ENCODE data around the gene CHST11. TPM values are rescaled to one million over a fixed set of nuclear protein-coding genes. Genes with fewer than 3 reads are reported as not detected.

Gene CHST11
- total and polyA plus RNA-seq, 7 experiments from 2014 or later = 23.4 to 74.3 (median 32.0) TPM

GRCh38 chr12:104581005-104581570 lies 124.3 kb downstream of the CHST11 start:
- no peak overlapping the region for H3K27ac ChIP-seq (ENCODE audit: low read depth, low read length)
- H3K27me3 ChIP-seq (ENCODE audit: control insufficient read depth in 2 of 2, insufficient read depth in 2 of 2, low read length in 2 of 2) = no peaks in the 10 kb centered on the region
- Mint-ChIP-seq H3K9me3 (no peaks in the 10 kb centered on the region), H3K36me3 (peaks cover 0 to 12% (median 8%) of the 10 kb centered on the region in 5 donors), H3K27ac (peak overlapping the region in 2 of 9 donors; percentile 43 to 73), H3K4me3 (peak overlapping the region in 1 of 10 donors; percentile 56), H3K4me1 (peaks cover 35 to 93% (median 62%) of the 10 kb centered on the region in 7 donors), H3K27me3 (no peaks in the 10 kb centered on the region)
- DNase-seq (no peak), ATAC-seq (no peak)
- H3K4me3 ChIP-seq (ENCODE audit: low read length) = no peak overlapping the region
- H3K4me1 ChIP-seq (ENCODE audit: control insufficient read depth in 2 of 2, insufficient read depth in 2 of 2, low read length in 2 of 2) = peaks cover 0 to 13% of the 10 kb centered on the region in 2 donors
- ChIA-PET POLR2A (no interaction called here), CTCF (no interaction called here)
- H3K36me3 ChIP-seq (ENCODE audit: control insufficient read depth in 2 of 3, insufficient read depth in 3 of 3, low read length in 3 of 3) = no peaks in the 10 kb centered on the region
- no peaks in the 10 kb centered on the region for H3K9me3 ChIP-seq (ENCODE audit: control insufficient read depth in 2 of 3, low read length in 3 of 3)
- intact Hi-C loops (cut with micrococcal nuclease) = no loop called here

GRCh38 chr12:104582739-104583138 lies 126.0 kb downstream of the CHST11 start:
- H3K36me3 Mint-ChIP-seq = peaks cover 0 to 10% (median 9%) of the 10 kb centered on the region in 5 donors
- intact Hi-C loops (cut with micrococcal nuclease) = loop anchor here in 1 of 2 donors (2.0 kb wide), 1 partner anchor 126 kb away; the partner anchor contains the start of gene CHST11
- Histone ChIP-seq H3K27ac (ENCODE audit: low read depth, low read length) (no peak overlapping the region), H3K27me3 (ENCODE audit: control insufficient read depth in 2 of 2, insufficient read depth in 2 of 2, low read length in 2 of 2) (no peaks in the 10 kb centered on the region), H3K9me3 (ENCODE audit: control insufficient read depth in 2 of 3, low read length in 3 of 3) (no peaks in the 10 kb centered on the region), H3K36me3 (ENCODE audit: control insufficient read depth in 2 of 3, insufficient read depth in 3 of 3, low read length in 3 of 3) (no peaks in the 10 kb centered on the region), H3K4me1 (ENCODE audit: control insufficient read depth in 2 of 2, insufficient read depth in 2 of 2, low read length in 2 of 2) (peaks cover 0 to 6% of the 10 kb centered on the region in 2 donors), H3K4me3 (ENCODE audit: low read length) (no peak overlapping the region)
- DNase-seq = peak in 2 of 9 donors; percentile 9
- H3K27me3 Mint-ChIP-seq = no peaks in the 10 kb centered on the region
- H3K9me3 Mint-ChIP-seq = no peaks in the 10 kb centered on the region
- peak; percentile 34 for ATAC-seq
- ChIA-PET POLR2A (no interaction called here), CTCF (no interaction called here)
- peak overlapping the region in 5 of 9 donors; percentile 3 to 39 (median 19) for H3K27ac Mint-ChIP-seq
- H3K4me1 Mint-ChIP-seq = peaks cover 31 to 84% (median 56%) of the 10 kb centered on the region in 7 donors
- H3K4me3 Mint-ChIP-seq = no peak overlapping the region

GRCh38 chr12:104583301-104583700 lies 126.6 kb downstream of the CHST11 start:
- Histone ChIP-seq H3K9me3 (ENCODE audit: control insufficient read depth in 2 of 3, low read length in 3 of 3) (no peaks in the 10 kb centered on the region), H3K27ac (ENCODE audit: low read depth, low read length) (no peak overlapping the region), H3K4me1 (ENCODE audit: control insufficient read depth in 2 of 2, insufficient read depth in 2 of 2, low read length in 2 of 2) (peaks cover 0 to 4% of the 10 kb centered on the region in 2 donors), H3K27me3 (ENCODE audit: control insufficient read depth in 2 of 2, insufficient read depth in 2 of 2, low read length in 2 of 2) (no peaks in the 10 kb centered on the region), H3K36me3 (ENCODE audit: control insufficient read depth in 2 of 3, insufficient read depth in 3 of 3, low read length in 3 of 3) (no peaks in the 10 kb centered on the region), H3K4me3 (ENCODE audit: low read length) (no peak overlapping the region)
- ChIA-PET CTCF (no interaction called here), POLR2A (no interaction called here)
- H3K27ac Mint-ChIP-seq = peak overlapping the region in 1 of 9 donors; percentile 38
- ATAC-seq (no peak), DNase-seq (no peak)
- peaks cover 26 to 82% (median 51%) of the 10 kb centered on the region in 7 donors for H3K4me1 Mint-ChIP-seq
- intact Hi-C loops (cut with micrococcal nuclease) = loop anchor here in 1 of 2 donors (2.0 kb wide), 1 partner anchor 126 kb away; the partner anchor contains the start of gene CHST11
- H3K4me3 Mint-ChIP-seq = no peak overlapping the region
- no peaks in the 10 kb centered on the region for H3K27me3 Mint-ChIP-seq
- no peaks in the 10 kb centered on the region for H3K9me3 Mint-ChIP-seq
- H3K36me3 Mint-ChIP-seq = peaks cover 0 to 10% (median 9%) of the 10 kb centered on the region in 5 donors

- intact Hi-C loops (cut with micrococcal nuclease) = no loop called here
- ChIA-PET CTCF (no interaction called here), POLR2A (no interaction called here)
- Mint-ChIP-seq H3K36me3 (peaks cover 0 to 22% (median 15%) of the 10 kb centered on the region in 5 donors), H3K4me1 (peaks cover 20 to 71% (median 44%) of the 10 kb centered on the region in 7 donors), H3K4me3 (no peak overlapping the region), H3K9me3 (peaks cover 0 to 4% (median 0%) of the 10 kb centered on the region in 11 donors), H3K27ac (peak overlapping the region in 3 of 9 donors; percentile 13 to 36 (median 18)), H3K27me3 (no peaks in the 10 kb centered on the region)
- Histone ChIP-seq H3K9me3 (ENCODE audit: control insufficient read depth in 2 of 3, low read length in 3 of 3) (no peaks in the 10 kb centered on the region), H3K27me3 (ENCODE audit: control insufficient read depth in 2 of 2, insufficient read depth in 2 of 2, low read length in 2 of 2) (no peaks in the 10 kb centered on the region), H3K4me1 (ENCODE audit: control insufficient read depth in 2 of 2, insufficient read depth in 2 of 2, low read length in 2 of 2) (no peaks in the 10 kb centered on the region), H3K36me3 (ENCODE audit: control insufficient read depth in 2 of 3, insufficient read depth in 3 of 3, low read length in 3 of 3) (no peaks in the 10 kb centered on the region), H3K4me3 (ENCODE audit: low read length) (no peak overlapping the region), H3K27ac (ENCODE audit: low read depth, low read length) (no peak overlapping the region)
- DNase-seq = no peak
- no peak for ATAC-seq
Observed at GRCh38 chr12:104585448-104586055, 128.8 kb downstream of the CHST11 start.

GRCh38 chr12:104586351-104586919 lies 129.7 kb downstream of the CHST11 start:
- H3K4me3 Mint-ChIP-seq = no peak overlapping the region
- Histone ChIP-seq H3K4me3 (ENCODE audit: low read length) (no peak overlapping the region), H3K27ac (ENCODE audit: low read depth, low read length) (no peak overlapping the region), H3K27me3 (ENCODE audit: control insufficient read depth in 2 of 2, insufficient read depth in 2 of 2, low read length in 2 of 2) (no peaks in the 10 kb centered on the region), H3K36me3 (ENCODE audit: control insufficient read depth in 2 of 3, insufficient read depth in 3 of 3, low read length in 3 of 3) (no peaks in the 10 kb centered on the region), H3K4me1 (ENCODE audit: control insufficient read depth in 2 of 2, insufficient read depth in 2 of 2, low read length in 2 of 2) (no peaks in the 10 kb centered on the region), H3K9me3 (ENCODE audit: control insufficient read depth in 2 of 3, low read length in 3 of 3) (no peaks in the 10 kb centered on the region)
- peaks cover 0 to 4% (median 0%) of the 10 kb centered on the region in 11 donors for H3K9me3 Mint-ChIP-seq
- ATAC-seq = no peak
- intact Hi-C loops (cut with micrococcal nuclease) = no loop called here
- H3K4me1 Mint-ChIP-seq = peaks cover 21 to 68% (median 43%) of the 10 kb centered on the region in 7 donors
- no peak for DNase-seq
- no peaks in the 10 kb centered on the region for H3K27me3 Mint-ChIP-seq
- CTCF ChIA-PET = no interaction called here
- no peak overlapping the region for H3K27ac Mint-ChIP-seq
- POLR2A ChIA-PET = no interaction called here
- H3K36me3 Mint-ChIP-seq = peaks cover 4 to 27% (median 21%) of the 10 kb centered on the region in 5 donors

- no peak for ATAC-seq
- H3K9me3 Mint-ChIP-seq = peaks cover 0 to 4% (median 0%) of the 10 kb centered on the region in 11 donors
- DNase-seq = no peak
- peak overlapping the region in 1 of 9 donors; percentile 84 for H3K27ac Mint-ChIP-seq
- H3K27me3 ChIP-seq (ENCODE audit: control insufficient read depth in 2 of 2, insufficient read depth in 2 of 2, low read length in 2 of 2) = no peaks in the 10 kb centered on the region
- no peak overlapping the region for H3K4me3 Mint-ChIP-seq
- no peaks in the 10 kb centered on the region for H3K4me1 ChIP-seq (ENCODE audit: control insufficient read depth in 2 of 2, insufficient read depth in 2 of 2, low read length in 2 of 2)
- H3K9me3 ChIP-seq (ENCODE audit: control insufficient read depth in 2 of 3, low read length in 3 of 3) = no peaks in the 10 kb centered on the region
- peaks cover 4 to 34% (median 21%) of the 10 kb centered on the region in 5 donors for H3K36me3 Mint-ChIP-seq
- intact Hi-C loops (cut with micrococcal nuclease) = no loop called here
- no peak overlapping the region for H3K27ac ChIP-seq (ENCODE audit: low read depth, low read length)
- no peaks in the 10 kb centered on the region for H3K36me3 ChIP-seq (ENCODE audit: control insufficient read depth in 2 of 3, insufficient read depth in 3 of 3, low read length in 3 of 3)
- no peaks in the 10 kb centered on the region for H3K27me3 Mint-ChIP-seq
- H3K4me1 Mint-ChIP-seq = peaks cover 13 to 54% (median 26%) of the 10 kb centered on the region in 7 donors
- H3K4me3 ChIP-seq (ENCODE audit: low read length) = no peak overlapping the region
- CTCF ChIA-PET = no interaction called here
- POLR2A ChIA-PET = no interaction called here
Observed at GRCh38 chr12:104588047-104588920, 131.5 kb downstream of the CHST11 start.
